ENCODE data around the gene TRPM3.
"Not testable (repeated sequence)": the region's sequence is repeated elsewhere in the genome, so short reads cannot be mapped to it uniquely, and the experiment has no call there.

Gene TRPM3

DNA sequence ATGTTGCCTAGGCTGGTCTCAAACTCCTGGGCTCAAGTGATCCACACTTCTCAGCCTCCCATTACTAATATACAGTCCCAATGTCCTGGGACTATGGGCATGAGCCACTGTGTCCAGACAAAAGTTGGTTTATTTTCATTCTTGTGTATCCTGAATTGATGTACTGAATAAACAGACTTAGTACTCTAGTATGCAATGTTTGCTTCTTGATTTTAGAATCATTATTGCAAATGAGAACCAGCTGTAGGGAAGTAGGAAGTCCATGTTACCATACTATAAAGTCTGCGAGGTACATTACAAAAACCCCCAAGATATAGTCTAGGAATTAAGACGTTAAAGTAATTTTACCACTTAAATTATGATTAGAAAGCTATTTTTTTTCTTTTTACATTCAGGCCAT is 372.4 kb downstream of the TRPM3 start:
- DNase-seq (ENCODE audit: low read depth): no peak

DNA sequence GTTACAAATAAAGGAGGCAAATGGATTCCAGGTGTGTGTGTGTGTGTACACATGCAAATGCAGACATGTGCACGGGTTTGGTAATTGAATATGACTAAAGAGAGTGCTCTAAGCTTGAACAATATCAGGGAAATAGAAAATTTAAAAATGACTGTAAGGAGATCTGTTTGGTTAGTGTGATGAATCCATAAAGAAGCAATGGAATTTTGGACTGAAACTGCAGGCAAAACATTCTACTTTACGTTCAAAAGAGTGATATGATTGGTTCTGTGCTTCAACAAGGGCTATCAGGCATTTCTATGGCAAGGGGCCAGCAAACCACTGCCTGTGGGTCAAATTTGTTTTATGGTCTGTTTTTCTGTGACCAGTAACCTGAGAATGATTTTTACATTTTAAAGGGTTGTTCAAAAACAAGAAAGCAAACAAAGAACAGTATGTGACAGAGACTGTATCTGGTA is 374.1 kb downstream of the TRPM3 start:
- peak; percentile 9 for DNase-seq (ENCODE audit: low read depth)

DNA sequence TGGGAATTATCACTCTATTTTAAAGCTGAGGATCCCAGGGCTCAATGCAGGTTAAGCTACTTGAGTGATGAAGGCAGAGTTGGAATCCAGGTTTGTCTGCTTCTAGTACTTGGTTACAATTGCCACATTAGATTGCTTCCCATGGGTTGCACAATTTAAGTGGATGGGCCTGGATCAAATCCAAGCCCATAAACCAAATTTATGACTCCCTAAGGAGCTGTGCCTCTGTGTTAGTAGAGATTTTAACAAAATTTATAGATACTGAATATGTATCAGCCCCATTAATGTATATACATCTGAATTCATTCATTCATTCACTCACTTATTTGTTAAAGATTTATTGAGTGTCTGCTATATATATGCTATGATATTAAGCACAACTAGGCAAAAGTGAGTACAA is 374.7 kb downstream of the TRPM3 start:
- no peak for DNase-seq (ENCODE audit: low read depth)

DNA sequence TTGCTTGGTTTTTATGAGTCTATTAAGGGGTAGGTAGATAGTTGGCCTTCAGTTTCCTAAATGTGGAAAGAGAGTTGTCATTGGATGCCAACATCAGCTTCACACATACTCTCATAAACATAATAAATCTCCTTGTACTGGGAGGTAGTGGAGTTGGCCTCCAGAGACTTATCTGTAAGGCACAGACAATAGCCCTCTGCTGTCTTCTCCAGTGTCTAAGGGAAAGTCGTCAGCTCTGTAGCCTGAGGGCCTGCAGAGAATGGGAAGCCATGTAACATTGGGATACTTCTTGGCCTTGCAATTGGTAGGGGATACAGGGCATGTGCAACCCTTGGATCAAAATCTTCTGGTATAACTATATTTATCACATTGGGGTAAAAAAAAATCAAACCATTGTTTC is 375.1 kb downstream of the TRPM3 start:
- DNase-seq (ENCODE audit: low read depth): no peak

DNA sequence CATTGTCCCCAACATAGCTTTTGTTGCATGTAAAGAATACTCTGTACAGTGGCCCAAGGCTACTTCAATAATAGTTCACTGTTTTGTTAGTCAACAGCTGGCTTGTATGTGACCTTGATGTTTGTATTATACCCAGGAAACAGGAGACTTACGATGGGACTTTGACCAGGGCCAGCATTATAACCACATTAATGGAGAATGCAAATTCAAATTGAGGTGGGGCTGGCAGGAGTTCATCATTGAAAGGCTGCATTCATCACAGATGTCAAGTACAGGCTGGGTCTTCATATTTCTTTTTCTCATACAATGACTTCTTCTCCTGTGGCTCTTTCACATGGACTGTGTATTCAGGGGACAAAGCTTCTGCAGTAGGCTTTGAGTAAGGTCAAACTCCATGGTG is 396.6 kb downstream of the TRPM3 start:
- not testable (repeated sequence) for DNase-seq (ENCODE audit: low read depth)

DNA sequence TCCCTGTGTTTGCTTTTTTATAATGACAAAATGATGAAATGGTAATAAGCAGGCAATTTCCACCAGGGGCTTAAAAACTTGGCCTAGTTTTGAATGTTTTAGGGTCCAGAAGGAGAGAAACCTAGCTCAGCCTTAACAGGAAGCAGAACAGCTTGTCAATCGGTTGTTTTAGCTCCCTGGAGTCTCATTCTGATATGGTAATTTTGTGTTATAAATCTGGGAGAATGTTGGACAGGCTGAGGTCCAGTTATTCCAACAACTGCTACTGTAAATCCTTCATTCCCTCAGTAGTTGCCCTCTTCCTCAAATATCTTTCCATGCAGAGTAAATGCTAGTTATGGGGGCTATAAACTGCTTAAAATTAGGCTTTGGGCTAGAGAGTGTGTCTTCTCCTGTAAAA is 397.4 kb downstream of the TRPM3 start:
- DNase-seq (ENCODE audit: low read depth): not testable (repeated sequence)

DNA sequence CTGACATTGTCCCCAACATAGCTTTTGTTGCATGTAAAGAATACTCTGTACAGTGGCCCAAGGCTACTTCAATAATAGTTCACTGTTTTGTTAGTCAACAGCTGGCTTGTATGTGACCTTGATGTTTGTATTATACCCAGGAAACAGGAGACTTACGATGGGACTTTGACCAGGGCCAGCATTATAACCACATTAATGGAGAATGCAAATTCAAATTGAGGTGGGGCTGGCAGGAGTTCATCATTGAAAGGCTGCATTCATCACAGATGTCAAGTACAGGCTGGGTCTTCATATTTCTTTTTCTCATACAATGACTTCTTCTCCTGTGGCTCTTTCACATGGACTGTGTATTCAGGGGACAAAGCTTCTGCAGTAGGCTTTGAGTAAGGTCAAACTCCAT is 414.6 kb downstream of the TRPM3 start:
- not testable (repeated sequence) for DNase-seq (ENCODE audit: low read depth)

DNA sequence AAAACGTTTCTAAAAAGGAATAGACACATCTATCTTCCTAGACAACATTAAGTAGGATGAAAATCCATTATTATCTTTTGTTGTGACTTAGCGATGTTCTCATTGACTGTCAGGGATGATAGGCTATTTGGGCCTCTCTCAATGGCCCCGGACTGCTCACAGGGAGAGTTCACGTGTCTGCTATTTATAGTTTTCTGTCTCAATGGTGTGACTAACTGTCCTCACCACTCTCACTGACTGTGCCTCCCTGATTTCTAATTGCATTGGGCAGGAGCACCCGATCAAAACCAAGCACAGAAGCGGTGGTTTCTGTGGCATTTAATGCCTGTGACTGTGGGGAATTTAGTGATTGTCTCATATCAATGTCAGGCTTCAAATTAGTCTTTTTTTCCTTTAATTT is 420.3 kb downstream of the TRPM3 start:
- no peak for DNase-seq (ENCODE audit: low read depth)

DNA sequence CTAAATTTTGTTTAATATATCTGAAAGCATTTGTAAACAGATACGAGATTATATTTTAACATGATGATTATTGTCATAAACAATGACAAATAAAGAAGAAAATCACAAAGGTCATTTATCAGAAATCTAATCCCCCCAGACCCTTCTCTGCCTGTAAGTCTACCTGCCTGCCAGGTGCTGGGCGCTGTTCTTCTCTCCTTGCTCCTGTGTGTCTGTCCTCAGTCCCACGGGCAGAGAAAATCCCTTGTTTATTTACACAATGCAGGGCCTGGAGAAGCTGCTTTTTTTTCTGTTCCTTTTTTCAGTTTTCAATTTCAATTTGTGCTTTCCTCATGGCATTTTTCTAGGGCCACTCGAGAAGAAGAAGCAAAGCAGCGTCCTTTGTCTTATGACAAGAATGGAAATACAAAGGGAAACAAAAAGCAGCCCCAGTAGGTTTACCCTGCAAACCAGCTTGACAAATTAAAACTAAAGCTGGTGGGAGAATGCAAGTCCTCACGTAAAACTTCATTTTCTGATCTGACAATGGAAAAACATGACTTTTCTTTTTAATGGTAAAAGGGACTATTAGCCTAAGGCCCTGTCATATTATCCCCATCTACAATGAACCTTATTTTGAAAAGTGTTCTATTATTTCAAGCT is 424.6 kb downstream of the TRPM3 start:
- DNase-seq (ENCODE audit: low read depth): no peak

DNA sequence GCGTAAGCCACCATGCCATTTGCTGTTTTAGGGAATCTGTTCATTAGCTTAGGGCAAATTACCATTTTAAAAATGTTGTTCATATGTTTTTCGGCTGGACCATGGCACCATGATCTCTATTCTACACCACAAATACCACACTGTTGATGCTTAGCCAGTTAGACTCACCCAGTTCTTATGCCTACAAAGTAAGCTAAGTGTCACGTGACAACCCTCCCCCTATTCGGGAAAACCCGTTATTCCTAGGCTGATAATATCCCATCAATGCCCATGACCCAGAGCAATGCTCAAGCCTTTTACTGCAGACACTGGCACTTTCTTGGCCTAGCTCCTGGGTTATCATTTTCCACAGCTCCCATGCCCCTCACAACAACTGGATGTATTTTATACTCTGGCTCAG is 426.7 kb downstream of the TRPM3 start:
- DNase-seq (ENCODE audit: low read depth): no peak

DNA sequence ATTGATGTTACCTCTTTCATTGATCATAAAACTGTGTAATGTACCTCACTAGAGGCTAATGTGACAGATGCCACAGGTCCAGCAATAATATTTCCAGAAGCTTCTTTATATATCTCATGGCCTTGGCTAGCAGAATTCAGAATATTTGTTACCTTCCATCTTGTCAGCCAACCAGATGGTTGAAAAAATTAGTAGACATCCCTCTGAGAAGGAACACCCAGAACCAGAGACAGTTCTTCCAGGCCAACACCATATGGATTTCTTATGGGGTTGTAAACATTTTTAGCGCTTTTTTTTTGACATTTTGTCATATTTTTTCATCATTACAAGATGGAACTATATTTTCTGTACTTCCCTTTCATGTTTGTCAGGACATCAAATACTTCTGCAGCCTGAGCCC is 428.2 kb downstream of the TRPM3 start:
- no peak for DNase-seq (ENCODE audit: low read depth)

DNA sequence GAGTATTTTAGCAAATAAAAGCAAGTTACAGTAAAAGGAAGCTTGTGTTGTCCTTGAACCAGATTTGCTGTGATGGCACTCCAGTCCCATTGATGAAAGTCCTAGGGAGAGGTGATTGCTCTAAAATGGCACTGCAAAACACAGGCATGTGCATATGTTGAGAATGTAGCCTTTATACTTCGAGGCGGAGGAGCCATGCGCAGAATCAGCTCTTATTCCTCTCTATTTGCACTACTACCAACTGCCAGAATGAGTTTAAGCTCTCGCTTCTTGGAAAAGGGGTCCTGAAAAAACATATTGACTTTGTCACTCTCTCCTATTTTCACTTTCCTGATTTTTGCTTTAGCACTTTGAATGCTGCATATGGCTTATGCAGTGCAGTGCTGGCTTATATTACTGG is 429.0 kb downstream of the TRPM3 start:
- no peak for DNase-seq (ENCODE audit: low read depth)

DNA sequence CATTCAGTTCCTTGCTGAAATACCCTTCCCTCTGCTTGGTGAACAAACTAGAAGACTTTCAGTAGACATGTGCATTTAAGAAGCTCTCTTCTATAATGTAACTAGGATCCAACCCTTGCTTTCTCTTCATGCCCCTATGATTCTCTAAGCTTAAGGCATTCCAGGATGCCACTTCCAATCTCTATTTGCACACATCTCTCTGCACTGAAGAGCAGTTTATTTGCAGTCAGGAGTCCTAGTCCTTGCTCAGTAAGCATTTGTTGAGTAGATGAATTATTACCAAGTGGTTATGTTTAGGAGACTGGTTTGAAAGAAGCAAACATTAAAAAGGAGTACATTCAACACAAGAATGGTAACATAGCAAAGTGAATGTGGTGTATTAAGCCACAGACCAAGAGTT is 432.7 kb downstream of the TRPM3 start:
- DNase-seq (ENCODE audit: low read depth): no peak

DNA sequence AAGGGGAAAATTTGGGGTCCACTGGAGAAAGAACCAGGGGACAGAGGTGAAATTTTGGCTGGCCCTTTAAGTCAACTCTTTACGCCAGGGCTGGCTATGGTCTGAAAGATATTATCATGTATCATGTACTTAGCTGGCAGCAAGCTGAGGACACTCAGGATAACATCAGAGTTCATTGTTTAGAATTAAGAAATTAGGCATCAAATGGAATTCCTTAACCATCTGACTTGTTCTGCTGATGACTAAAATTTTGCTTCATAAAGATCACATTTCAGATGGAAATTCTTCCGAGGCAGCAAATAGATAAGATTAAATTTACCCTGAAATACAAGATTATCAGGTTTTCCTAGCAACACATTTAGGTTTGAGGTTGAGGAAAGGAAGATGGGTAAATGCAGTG is 437.6 kb downstream of the TRPM3 start:
- DNase-seq (ENCODE audit: low read depth): no peak

DNA sequence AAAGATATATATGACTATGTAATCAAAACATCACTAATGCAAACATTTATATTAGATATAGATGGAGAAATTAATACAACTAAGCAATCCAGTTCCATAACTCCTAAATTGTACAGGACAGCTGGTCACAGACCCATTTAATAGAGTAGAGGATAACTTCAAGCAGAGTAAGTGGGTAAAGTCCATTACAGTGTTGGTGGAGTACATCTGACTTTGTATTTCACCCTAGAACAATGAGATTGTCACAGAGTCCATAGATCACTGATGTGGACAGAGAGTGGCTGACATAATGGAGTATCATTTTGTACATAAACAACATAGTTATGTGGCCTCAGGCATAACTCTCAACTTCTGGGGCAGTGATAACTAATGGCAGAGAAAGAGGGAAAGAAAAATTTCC is 439.1 kb downstream of the TRPM3 start:
- no peak for DNase-seq (ENCODE audit: low read depth)

DNA sequence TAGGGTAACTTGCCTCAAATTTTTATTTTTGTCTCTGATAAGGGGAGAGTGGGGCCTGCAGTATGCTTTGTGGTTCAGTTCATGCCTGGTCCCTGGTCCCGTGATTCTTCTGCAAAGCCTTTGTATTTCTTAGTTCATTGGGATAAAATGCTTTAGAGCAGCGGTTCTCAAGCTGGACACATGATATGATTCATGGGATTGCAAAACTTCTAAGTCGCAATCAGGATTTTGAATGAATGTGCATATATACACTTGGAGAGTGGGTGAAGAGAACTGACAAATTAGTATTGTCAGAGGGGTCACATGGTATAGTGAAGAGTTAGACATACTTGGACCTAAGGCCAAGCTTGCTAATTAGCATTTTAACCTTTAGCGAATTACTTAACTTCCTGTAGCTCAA is 441.6 kb downstream of the TRPM3 start:
- peak; percentile 70 for DNase-seq (ENCODE audit: low read depth)

DNA sequence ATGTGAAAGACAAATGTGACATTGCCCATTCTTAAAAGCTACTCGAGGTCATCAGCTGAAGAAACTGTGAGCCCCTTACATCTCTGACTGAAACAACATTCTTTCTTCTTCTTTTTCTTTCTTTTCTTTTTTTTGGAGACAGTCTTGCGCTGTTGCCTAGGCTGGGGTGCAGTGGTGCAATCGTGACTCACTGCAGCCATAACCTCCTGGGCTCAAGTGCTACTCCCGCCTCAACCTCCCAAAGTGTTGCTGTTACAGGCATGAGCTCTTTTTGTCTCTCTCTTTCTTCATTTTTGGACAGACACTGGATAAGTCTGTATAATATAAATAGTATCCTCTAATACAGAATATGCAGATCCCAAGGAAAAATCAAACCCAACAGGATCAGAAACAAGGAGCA is 443.3 kb downstream of the TRPM3 start:
- DNase-seq (ENCODE audit: low read depth): no peak

DNA sequence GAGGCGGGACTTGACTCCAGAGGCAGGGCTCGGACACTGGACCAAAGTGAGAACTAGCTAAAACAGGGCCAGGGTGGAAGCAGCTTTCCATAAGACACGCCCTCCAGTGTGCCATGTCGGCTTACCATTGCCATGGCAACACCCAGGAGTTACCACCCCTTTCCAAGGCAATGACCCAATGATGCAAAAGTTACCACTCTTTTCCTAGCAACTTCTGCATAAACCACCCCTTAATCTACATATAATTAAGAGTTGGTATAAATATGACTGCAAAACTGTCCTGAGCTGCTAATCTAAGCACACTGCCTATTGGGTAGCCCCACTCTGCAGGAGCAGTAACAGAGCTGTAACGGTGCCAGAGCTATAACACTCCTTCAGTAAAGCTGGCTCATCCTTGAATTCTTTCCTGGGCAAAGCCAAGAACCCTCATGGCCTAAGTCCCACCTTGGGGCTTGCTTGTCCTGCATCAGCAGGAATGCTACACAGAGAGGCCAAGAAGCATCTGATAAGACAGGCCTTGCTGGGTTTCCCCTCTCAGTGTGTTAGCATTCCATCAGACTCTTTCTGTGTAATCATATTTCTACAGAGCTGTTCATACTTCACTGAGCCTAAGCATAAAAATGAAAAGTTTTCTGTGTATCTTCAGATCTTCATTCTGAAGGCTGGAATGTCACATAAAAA is 444.2 kb downstream of the TRPM3 start:
- peak; percentile 34 for DNase-seq (ENCODE audit: low read depth)

DNA sequence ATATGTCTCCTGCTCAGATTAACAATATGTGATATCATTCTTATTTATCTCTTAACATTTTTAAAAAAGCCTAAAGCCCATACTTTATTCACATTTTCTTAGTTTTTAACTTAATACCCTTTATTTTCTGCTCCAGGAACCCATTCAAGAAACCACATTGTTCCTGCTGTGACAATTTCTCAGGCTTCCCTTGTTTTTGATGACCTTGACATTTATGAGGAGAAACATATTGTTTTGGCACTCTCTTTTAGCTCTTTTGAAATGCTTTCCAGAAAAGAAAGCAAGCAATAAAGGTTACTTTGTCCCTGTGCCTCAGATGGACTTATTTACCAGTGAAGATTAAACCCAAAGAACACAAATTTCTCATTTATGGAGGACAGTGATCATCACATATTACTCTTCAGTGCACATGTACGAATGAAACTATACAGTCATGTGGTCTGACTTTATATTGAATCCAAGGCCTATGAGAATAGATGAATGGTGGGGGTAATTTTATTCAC is 445.5 kb downstream of the TRPM3 start:
- DNase-seq (ENCODE audit: low read depth): no peak

DNA sequence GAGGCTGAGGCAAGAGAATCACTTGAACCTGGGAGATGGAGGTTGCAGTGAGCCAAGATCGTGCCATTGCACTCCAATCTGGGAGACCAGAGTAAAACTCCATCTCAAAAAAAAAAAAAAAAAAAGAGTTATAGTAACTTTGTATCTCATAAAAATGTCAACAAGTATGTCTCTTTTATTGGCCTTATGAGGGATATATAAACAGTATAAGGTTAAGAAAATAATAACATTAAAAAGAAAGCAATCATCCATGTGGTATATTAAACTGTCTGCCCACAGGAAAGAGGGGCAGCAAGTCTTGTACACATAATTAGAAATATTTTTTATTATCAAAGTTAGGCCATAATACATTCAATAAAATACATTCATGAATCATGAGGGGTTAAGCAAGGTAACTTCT is 447.6 kb downstream of the TRPM3 start:
- DNase-seq (ENCODE audit: low read depth): no peak

DNA sequence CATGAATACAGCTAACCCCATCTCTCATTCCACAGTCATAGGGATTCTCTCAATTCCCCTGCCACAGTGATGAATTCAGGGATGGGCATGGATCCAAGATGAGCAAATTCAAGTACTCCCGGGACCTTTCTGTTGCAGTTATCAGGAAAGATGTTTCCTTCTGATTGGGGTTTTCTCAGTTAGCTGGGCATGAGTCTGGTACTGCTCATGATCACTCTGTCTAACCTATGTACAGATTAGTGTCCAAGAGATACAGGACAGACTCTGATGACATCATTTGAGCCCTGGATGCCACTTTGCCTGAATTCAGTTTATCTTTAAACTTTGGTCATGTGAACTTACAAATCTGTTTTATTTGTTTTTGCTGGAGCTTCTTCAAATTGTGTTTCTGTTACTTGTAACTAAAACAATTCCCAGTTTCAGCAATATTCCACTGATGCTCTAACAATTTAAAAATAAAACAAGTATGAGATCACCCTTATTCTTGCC is 449.2 kb downstream of the TRPM3 start:
- no peak for DNase-seq (ENCODE audit: low read depth)

DNA sequence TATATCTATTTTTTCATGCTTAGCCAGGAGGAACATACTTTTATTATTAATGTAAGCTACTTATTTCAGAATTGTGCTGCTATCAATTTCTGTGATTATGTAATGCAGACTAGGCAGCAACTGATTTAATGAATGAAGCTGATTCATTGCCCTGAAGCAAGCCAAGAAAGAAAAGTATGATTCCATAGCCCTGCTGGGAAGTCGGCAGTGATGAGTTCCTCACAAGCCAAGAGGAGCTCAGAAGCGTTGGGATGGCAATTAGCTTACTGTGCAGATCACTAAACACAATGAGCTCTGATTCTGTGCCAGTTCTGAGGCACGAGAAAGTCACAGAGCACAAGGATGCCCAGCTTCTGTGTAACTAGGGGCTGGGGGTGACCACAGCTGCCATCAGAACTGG is 452.7 kb downstream of the TRPM3 start:
- DNase-seq (ENCODE audit: low read depth): no peak

DNA sequence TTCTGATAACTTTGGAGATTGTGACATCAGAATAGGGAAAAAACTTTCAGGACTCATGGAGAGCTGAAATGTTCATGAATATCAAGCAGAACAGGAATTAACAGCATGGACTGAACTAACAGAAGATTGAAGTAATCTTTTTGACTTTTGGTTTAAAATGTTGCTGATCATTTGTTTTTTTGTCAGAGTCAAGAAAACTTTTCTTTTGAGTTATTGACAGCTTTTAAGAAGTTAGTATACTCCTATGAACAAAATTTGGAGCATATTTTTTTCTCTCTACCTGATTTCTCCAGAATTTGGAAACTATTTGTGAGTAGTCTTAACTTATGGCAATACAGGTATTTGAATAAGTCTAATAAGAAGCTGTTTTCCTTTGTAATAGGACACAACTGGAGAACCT is 462.7 kb downstream of the TRPM3 start:
- no peak for DNase-seq (ENCODE audit: low read depth)

DNA sequence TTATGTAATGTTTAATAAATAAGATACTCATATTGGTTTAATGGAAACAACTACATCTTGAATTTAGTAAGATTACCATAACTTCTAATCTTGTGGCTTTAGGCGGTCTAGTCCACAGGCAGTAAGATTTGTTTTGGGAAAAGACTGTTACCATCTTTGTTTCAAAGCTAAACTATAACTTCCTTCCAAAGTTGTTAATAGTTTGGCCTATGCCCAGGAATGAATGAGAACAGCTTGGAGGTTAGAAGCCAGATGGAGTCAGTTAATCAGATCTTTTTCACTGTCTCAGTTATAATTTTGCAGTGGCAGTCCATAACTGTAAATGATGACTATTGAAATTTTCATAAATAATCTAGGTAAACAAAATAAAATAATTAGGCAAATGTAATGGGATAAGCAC is 465.1 kb downstream of the TRPM3 start:
- no peak for DNase-seq (ENCODE audit: low read depth)
